CD4-positive, alpha-beta T cell (primary cell): ENCODE results near the gene PCDH9. TPM values are rescaled to one million over a fixed set of nuclear protein-coding genes. Genes with fewer than 3 reads are reported as not detected.

Experiments used
- ATAC-seq: fragments of 200-7000 bp; cut with Tn5 transposase; one replicate; pipeline ENCODE4 v1.10.0; 2022; ENCODE audit warnings: mild to moderate bottlenecking; ENCODE audit not compliant: poor library complexity
- CTCF ChIA-PET: fragments of 350-600 bp; sonication (Branson Sonifier 250); formaldehyde crosslinking; loops from one replicate; lab custom pipeline; 2021; ENCODE audit warnings: antibody characterized with exemption, inconsistent platforms; lab: Charles Lee
- POLR2A ChIA-PET: fragments of 350-600 bp; sonication (Branson Sonifier 250); formaldehyde crosslinking; loops from one replicate; lab custom pipeline; 2021; ENCODE audit warnings: antibody characterized with exemption, inconsistent platforms; lab: Charles Lee
- DNase-seq, 14 experiments: peaks; one replicate each; pipeline ENCODE4 v3.0.0-alpha.2; 2013 to 2020; ENCODE audit warnings: mixed read lengths in 2 of 14
- H3K27ac ChIP-seq, 2 donors: one replicate each; pipeline versions ENCODE4 v1.5.1 to v1.7.0; 2013; ENCODE audit warnings: low read length in 2 of 2, low read depth in 1 of 2, mild to moderate bottlenecking in 1 of 2
- H3K27me3 ChIP-seq, 2 experiments: 1 replicate in 1 of 2; 2 replicates in 1 of 2; pipeline versions ENCODE4 v1.6.1 to v1.7.0; 2013; ENCODE audit warnings: low read length in 2 of 2, control low read depth in 1 of 2, mild to moderate bottlenecking in 1 of 2, moderate library complexity in 1 of 2; ENCODE audit not compliant: insufficient read depth in 2 of 2, control insufficient read depth in 1 of 2
- H3K36me3 ChIP-seq: one replicate; pipeline ENCODE4 v1.6.1; 2013; ENCODE audit warnings: low read length, control low read depth; ENCODE audit not compliant: insufficient read depth
- H3K4me1 ChIP-seq: one replicate; pipeline ENCODE4 v1.6.1; 2013; ENCODE audit warnings: low read length, control low read depth; ENCODE audit not compliant: insufficient read depth
- H3K4me3 ChIP-seq: one replicate; pipeline ENCODE4 v1.5.1; 2013; ENCODE audit warnings: mild to moderate bottlenecking, low read length, moderate library complexity
- H3K9me3 ChIP-seq, 2 experiments: 1 replicate in 1 of 2; 2 replicates in 1 of 2; pipeline versions ENCODE4 v1.6.1 to v1.7.0; 2013; ENCODE audit warnings: low read length in 2 of 2, mild to moderate bottlenecking in 2 of 2, control low read depth in 1 of 2, moderate library complexity in 1 of 2; ENCODE audit not compliant: control insufficient read depth in 1 of 2, insufficient read depth in 1 of 2
- H3K27ac Mint-ChIP-seq: one replicate; pipeline ENCODE4 v1.8.0; 2020; ENCODE audit warnings: mixed read lengths
- H3K27me3 Mint-ChIP-seq: one replicate; pipeline ENCODE4 v1.8.0; 2021; ENCODE audit warnings: mixed read lengths
- H3K36me3 Mint-ChIP-seq: one replicate; pipeline ENCODE4 v1.8.0; 2021; ENCODE audit warnings: low read depth, mixed read lengths
- H3K4me1 Mint-ChIP-seq: one replicate; pipeline ENCODE4 v1.8.0; 2021; ENCODE audit warnings: low read depth, mixed read lengths
- H3K4me3 Mint-ChIP-seq: one replicate; pipeline ENCODE4 v1.8.0; 2020; ENCODE audit warnings: mild to moderate bottlenecking, mixed read lengths
- H3K9me3 Mint-ChIP-seq: one replicate; pipeline ENCODE4 v1.8.0; 2020; ENCODE audit warnings: mixed read lengths
- CTCF ChIP-seq: fragments of 200-600 bp; IDR thresholded peaks from one replicate; pipeline ENCODE4 v1.8.0; 2022; ENCODE audit warnings: antibody characterized with exemption, mild to moderate bottlenecking
- intact Hi-C, 2 experiments: fragments of 100-400 bp; cut with DNase I in 1 of 2; cut with micrococcal nuclease in 1 of 2; formaldehyde crosslinking; loops; one replicate each; pipeline versions ENCODE4 v1.15.1 to v1.9.0; 2023 to 2025; cut with DNase I, micrococcal nuclease
- total RNA-seq, 174 experiments: library from RNA in 2 of 174; stranded (reverse) in 2 of 174; gene quantifications; one replicate each; pipeline ENCODE4 v1.2.3 and lab custom pipeline; 2021 to 2026

Gene PCDH9
- total RNA-seq, 2 experiments from 2014 or later, result 0.08 to 0.19 TPM

GRCh38 chr13:67120872-67121531 lies 109.1 kb downstream of the PCDH9 start:
- no peaks in the 10 kb centered on the region for H3K9me3 ChIP-seq
- H3K4me1 ChIP-seq, result no peaks in the 10 kb centered on the region
- H3K27ac Mint-ChIP-seq, result no peak overlapping the region
- no peaks in the 10 kb centered on the region for H3K27me3 ChIP-seq
- ATAC-seq, result no peak
- peaks cover 6% of the 10 kb centered on the region for H3K4me1 Mint-ChIP-seq
- no peak overlapping the region for H3K4me3 ChIP-seq
- intact Hi-C loops, result no loop called here
- no peaks in the 10 kb centered on the region for H3K36me3 Mint-ChIP-seq
- ChIA-PET CTCF (no interaction called here), POLR2A (no interaction called here)
- no peaks in the 10 kb centered on the region for H3K27me3 Mint-ChIP-seq
- no peak overlapping the region for H3K4me3 Mint-ChIP-seq
- no peak overlapping the region for H3K27ac ChIP-seq
- no peak for TF ChIP-seq CTCF
- no peaks in the 10 kb centered on the region for H3K36me3 ChIP-seq
- no peaks in the 10 kb centered on the region for H3K9me3 Mint-ChIP-seq
- DNase-seq, result no peak

- Histone ChIP-seq H3K4me3 (no peak overlapping the region), H3K4me1 (no peaks in the 10 kb centered on the region), H3K9me3 (no peaks in the 10 kb centered on the region), H3K27me3 (no peaks in the 10 kb centered on the region), H3K27ac (no peak overlapping the region), H3K36me3 (no peaks in the 10 kb centered on the region)
- Mint-ChIP-seq H3K36me3 (no peaks in the 10 kb centered on the region), H3K9me3 (no peaks in the 10 kb centered on the region), H3K4me1 (peaks cover 6% of the 10 kb centered on the region), H3K27ac (no peak overlapping the region), H3K4me3 (no peak overlapping the region), H3K27me3 (no peaks in the 10 kb centered on the region)
- ChIA-PET POLR2A (no interaction called here), CTCF (no interaction called here)
- intact Hi-C loops, result no loop called here
- ATAC-seq (no peak), DNase-seq (no peak)
- no peak for TF ChIP-seq CTCF
These were observed 110.6 kb downstream of the PCDH9 start for GRCh38 chr13:67119481-67119894.

- no peak for TF ChIP-seq CTCF
- H3K4me3 ChIP-seq, result no peak overlapping the region
- H3K4me1 Mint-ChIP-seq, result peaks cover 4% of the 10 kb centered on the region
- no peak overlapping the region for H3K27ac ChIP-seq
- no peak for DNase-seq
- H3K27me3 ChIP-seq, result no peaks in the 10 kb centered on the region
- no peak for ATAC-seq
- no peaks in the 10 kb centered on the region for H3K36me3 Mint-ChIP-seq
- POLR2A ChIA-PET, result no interaction called here
- no peaks in the 10 kb centered on the region for H3K36me3 ChIP-seq
- intact Hi-C loops, result no loop called here
- H3K27me3 Mint-ChIP-seq, result no peaks in the 10 kb centered on the region
- no peak overlapping the region for H3K4me3 Mint-ChIP-seq
- no peaks in the 10 kb centered on the region for H3K9me3 Mint-ChIP-seq
- no peaks in the 10 kb centered on the region for H3K4me1 ChIP-seq
- no peak overlapping the region for H3K27ac Mint-ChIP-seq
- CTCF ChIA-PET, result no interaction called here
- peaks cover 0 to 3% of the 10 kb centered on the region in 2 experiments for H3K9me3 ChIP-seq
These were observed 111.9 kb downstream of the PCDH9 start for GRCh38 chr13:67118277-67118676.
